ENCODE data around the gene MAEA. TPM values are rescaled to one million over a fixed set of nuclear protein-coding genes. Genes with fewer than 3 reads are reported as not detected.

The MAEA gene
- total and polyA plus RNA-seq, 9 of the 15 experiments (the other 6 are each of a cell fraction or from before 2014, with no cell fraction given) = 2.1 to 86.5 (median 45.0) TPM

DNA sequence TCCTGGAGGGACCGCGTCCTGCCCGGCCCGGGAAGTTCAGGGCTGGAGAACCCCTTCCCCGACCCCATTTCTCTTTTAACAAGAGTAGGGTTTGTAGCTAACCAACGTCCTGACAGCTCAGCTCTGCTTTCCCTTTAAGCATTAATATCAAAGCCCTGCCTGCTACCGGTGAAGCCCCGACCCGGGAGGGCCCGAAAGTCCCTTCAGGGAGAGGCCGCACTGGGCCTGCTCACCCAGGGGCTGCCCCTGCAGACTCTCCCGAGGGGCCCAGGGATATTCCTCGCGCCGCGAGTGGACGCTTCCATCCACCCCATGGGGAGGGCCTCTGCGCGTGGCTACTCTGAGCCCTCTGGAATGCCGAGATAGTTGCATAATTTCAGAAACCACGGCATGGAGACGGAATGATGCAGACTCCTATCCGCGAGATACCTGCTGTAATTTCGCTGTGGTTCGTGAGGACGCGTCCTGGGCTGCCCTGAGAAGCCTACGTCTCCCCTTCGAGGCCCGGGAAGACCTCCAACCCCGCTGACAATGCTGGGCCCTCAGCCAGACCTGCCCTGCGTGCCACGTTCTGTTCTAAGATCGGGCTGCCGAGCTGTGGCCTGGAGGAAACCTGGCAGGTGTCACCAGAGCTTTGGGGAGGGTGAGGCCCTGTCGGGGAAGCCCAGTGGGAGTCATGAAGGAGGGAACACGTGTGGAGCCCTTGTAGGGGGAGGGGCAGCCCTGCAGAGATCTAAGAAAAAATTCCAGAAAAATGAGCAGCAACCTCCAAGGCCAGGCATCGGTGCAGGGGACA is 39.8 kb upstream of the MAEA start (continued):
- TF ChIP-seq EP400 (IDR thresholded peaks at IDR 0.05) (peak; percentile 33; the same call in 1 of the 2 replicates), ZNF444 (CRISPR knock-in tag; IDR thresholded peaks at IDR 0.05) (no peak), EZH2 (IDR thresholded peaks at IDR 0.05; ENCODE audit: borderline replicate concordance, low read depth, low read length) (no peak), ETS2 (tag; IDR thresholded peaks at IDR 0.05; ENCODE audit: borderline replicate concordance, poor library complexity, severe bottlenecking) (no peak), SMARCA5 (IDR thresholded peaks at IDR 0.05) (no peak), ZZZ3 (IDR thresholded peaks at IDR 0.05) (no peak), ZNF408 (CRISPR knock-in tag; IDR thresholded peaks at IDR 0.05; ENCODE audit: low read depth) (no peak), JUND (IDR thresholded peaks at IDR 0.05; ENCODE audit: borderline replicate concordance, low read depth, low read length) (0 out of 2 replicates have a peak, but pooled peaks have one; percentile 3), JUND (tag; IDR thresholded peaks at IDR 0.05; ENCODE audit: borderline replicate concordance, low read depth, low read length) (no peak), FOSL1 (tag; conservative IDR thresholded peaks at IDR 0.05) (no peak), ARID1B (IDR thresholded peaks at IDR 0.05) (no peak), ZBED1 (IDR thresholded peaks at IDR 0.05) (no peak), CEBPB (tag; IDR thresholded peaks at IDR 0.05) (peak; percentile 41; the same call in 1 of the 2 replicates), ELF1 (tag; IDR thresholded peaks at IDR 0.05) (no peak), HMG20B (CRISPR knock-in tag; IDR thresholded peaks at IDR 0.05) (no peak), NFE2 (IDR thresholded peaks at IDR 0.05; ENCODE audit: low read depth) (no peak)
- TF ChIP-seq, protein P1, sequence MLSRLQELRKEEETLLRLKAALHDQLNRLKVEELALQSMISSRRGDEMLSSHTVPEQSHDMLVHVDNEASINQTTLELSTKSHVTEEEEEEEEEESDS (CRISPR knock-in tag; IDR thresholded peaks at IDR 0.05) = no peak
- TF ChIP-seq, protein P2, sequence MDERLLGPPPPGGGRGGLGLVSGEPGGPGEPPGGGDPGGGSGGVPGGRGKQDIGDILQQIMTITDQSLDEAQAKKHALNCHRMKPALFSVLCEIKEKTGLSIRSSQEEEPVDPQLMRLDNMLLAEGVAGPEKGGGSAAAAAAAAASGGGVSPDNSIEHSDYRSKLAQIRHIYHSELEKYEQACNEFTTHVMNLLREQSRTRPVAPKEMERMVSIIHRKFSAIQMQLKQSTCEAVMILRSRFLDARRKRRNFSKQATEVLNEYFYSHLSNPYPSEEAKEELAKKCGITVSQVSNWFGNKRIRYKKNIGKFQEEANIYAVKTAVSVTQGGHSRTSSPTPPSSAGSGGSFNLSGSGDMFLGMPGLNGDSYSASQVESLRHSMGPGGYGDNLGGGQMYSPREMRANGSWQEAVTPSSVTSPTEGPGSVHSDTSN (CRISPR knock-in tag; IDR thresholded peaks at IDR 0.05; ENCODE audit: low read depth) = no peak
- TF ChIP-seq, protein P2 (tag; conservative IDR thresholded peaks at IDR 0.05; ENCODE audit: low read depth) = no peak
- TF ChIP-seq, protein P3, sequence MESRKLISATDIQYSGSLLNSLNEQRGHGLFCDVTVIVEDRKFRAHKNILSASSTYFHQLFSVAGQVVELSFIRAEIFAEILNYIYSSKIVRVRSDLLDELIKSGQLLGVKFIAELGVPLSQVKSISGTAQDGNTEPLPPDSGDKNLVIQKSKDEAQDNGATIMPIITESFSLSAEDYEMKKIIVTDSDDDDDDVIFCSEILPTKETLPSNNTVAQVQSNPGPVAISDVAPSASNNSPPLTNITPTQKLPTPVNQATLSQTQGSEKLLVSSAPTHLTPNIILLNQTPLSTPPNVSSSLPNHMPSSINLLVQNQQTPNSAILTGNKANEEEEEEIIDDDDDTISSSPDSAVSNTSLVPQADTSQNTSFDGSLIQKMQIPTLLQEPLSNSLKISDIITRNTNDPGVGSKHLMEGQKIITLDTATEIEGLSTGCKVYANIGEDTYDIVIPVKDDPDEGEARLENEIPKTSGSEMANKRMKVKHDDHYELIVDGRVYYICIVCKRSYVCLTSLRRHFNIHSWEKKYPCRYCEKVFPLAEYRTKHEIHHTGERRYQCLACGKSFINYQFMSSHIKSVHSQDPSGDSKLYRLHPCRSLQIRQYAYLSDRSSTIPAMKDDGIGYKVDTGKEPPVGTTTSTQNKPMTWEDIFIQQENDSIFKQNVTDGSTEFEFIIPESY (CRISPR knock-in tag; IDR thresholded peaks at IDR 0.05) = 0 out of 2 replicates have a peak, but pooled peaks have one; percentile 27
- TF ChIP-seq, protein P4, sequence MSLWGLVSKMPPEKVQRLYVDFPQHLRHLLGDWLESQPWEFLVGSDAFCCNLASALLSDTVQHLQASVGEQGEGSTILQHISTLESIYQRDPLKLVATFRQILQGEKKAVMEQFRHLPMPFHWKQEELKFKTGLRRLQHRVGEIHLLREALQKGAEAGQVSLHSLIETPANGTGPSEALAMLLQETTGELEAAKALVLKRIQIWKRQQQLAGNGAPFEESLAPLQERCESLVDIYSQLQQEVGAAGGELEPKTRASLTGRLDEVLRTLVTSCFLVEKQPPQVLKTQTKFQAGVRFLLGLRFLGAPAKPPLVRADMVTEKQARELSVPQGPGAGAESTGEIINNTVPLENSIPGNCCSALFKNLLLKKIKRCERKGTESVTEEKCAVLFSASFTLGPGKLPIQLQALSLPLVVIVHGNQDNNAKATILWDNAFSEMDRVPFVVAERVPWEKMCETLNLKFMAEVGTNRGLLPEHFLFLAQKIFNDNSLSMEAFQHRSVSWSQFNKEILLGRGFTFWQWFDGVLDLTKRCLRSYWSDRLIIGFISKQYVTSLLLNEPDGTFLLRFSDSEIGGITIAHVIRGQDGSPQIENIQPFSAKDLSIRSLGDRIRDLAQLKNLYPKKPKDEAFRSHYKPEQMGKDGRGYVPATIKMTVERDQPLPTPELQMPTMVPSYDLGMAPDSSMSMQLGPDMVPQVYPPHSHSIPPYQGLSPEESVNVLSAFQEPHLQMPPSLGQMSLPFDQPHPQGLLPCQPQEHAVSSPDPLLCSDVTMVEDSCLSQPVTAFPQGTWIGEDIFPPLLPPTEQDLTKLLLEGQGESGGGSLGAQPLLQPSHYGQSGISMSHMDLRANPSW (CRISPR knock-in tag; IDR thresholded peaks at IDR 0.05) = no peak
